ENCODE measurements around the gene RHOU. TPM values are rescaled to one million over a fixed set of nuclear protein-coding genes. Genes with fewer than 3 reads are reported as not detected.

Gene RHOU
- total and polyA plus RNA-seq, 2 of the 13 experiments (the other 11 are each of a cell fraction or from before 2014, with no cell fraction given): 11.9 to 18.5 TPM

DNA sequence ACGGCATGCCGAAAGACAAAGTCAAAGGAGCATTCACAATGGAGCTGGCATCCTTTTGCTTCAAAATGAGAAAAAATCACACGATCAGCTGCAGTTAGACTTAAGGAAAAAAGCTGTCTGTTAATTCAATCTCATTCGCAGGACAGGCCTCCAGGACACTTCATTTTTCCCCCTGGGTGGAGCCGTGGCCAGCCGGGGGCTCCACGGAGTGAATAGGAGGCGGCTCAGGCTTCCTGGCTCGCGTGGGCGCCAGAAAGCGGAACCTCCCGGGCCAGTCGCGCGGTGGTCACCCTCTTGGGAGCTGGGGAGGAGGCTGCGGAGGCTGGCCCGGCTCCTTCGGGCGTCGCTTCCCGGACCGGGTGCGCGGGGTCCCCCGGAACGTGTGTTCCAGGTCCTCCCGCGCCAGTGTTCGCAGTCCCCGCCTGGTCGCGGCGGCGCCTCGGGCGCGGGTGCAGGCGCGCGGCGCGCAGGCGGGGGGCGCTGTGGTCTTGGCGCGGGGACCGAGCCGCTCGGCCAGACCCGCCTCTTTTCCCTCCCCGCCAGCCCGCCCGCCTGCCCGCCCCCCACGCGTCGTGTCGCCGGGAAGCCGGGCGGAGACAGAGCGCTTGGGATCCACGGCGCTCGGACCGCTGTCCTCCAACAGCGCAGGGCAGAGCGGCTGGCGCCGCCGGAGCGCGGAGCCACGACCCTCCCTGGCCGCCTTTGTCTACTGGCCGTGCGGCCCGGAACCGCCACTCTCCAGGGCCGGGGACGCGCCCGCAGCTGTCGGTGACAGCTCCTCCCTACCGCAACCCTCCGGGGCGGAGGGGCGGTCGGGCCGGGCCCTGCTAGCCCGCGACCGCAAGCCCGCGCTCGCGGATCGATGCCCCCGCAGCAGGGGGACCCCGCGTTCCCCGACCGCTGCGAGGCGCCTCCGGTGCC, at the start of gene RHOU (continued):
- TF ChIP-seq, protein P1, sequence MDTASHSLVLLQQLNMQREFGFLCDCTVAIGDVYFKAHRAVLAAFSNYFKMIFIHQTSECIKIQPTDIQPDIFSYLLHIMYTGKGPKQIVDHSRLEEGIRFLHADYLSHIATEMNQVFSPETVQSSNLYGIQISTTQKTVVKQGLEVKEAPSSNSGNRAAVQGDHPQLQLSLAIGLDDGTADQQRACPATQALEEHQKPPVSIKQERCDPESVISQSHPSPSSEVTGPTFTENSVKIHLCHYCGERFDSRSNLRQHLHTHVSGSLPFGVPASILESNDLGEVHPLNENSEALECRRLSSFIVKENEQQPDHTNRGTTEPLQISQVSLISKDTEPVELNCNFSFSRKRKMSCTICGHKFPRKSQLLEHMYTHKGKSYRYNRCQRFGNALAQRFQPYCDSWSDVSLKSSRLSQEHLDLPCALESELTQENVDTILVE (CRISPR knock-in tag; IDR thresholded peaks at IDR 0.05): no peak
- TF ChIP-seq ZNF567 (CRISPR knock-in tag; IDR thresholded peaks at IDR 0.05; ENCODE audit: borderline replicate concordance) (no peak), SP140L (CRISPR knock-in tag; IDR thresholded peaks at IDR 0.05; ENCODE audit: borderline replicate concordance) (no peak), KLF6 (CRISPR knock-in tag; IDR thresholded peaks at IDR 0.05) (no peak; the same call in 1 of the 2 replicates), SCMH1 (CRISPR knock-in tag; IDR thresholded peaks at IDR 0.05; ENCODE audit: borderline replicate concordance) (no peak), ZNF501 (CRISPR knock-in tag; IDR thresholded peaks at IDR 0.05) (no peak; the same call in 1 of the 2 replicates), NFE2L2 (IDR thresholded peaks at IDR 0.05; ENCODE audit: low read length) (no peak), MYNN (CRISPR knock-in tag; IDR thresholded peaks at IDR 0.05; ENCODE audit: low read depth) (no peak), TOPORS (CRISPR knock-in tag; IDR thresholded peaks at IDR 0.05) (peak; percentile 71; the same call in 1 of the 2 replicates), ZNF432 (CRISPR knock-in tag; IDR thresholded peaks at IDR 0.05; ENCODE audit: borderline replicate concordance) (no peak), ZBTB20 (CRISPR knock-in tag; IDR thresholded peaks at IDR 0.05; ENCODE audit: borderline replicate concordance, low read depth) (no peak), ELF1 (CRISPR knock-in tag; IDR thresholded peaks at IDR 0.05) (0 out of 2 replicates have a peak, but pooled peaks have one; percentile 13), ATM (IDR thresholded peaks at IDR 0.05; ENCODE audit: borderline replicate concordance) (no peak), ZNF24 (IDR thresholded peaks at IDR 0.05) (no peak), XRCC5 (optimal IDR thresholded peaks at IDR 0.05; ENCODE audit: low read length) (no peak), ARHGAP35 (CRISPR knock-in tag; IDR thresholded peaks at IDR 0.05; ENCODE audit: borderline replicate concordance) (no peak), EEA1 (CRISPR knock-in tag; IDR thresholded peaks at IDR 0.05; ENCODE audit: borderline replicate concordance) (no peak), PHB2 (IDR thresholded peaks at IDR 0.05; ENCODE audit: partially characterized antibody) (no peak), U2AF1 (optimal IDR thresholded peaks at IDR 0.05; ENCODE audit: low read depth, low read length) (no peak), CAMTA2 (CRISPR knock-in tag; IDR thresholded peaks at IDR 0.05; ENCODE audit: borderline replicate concordance) (no peak)
- TF ChIP-seq, protein P2, sequence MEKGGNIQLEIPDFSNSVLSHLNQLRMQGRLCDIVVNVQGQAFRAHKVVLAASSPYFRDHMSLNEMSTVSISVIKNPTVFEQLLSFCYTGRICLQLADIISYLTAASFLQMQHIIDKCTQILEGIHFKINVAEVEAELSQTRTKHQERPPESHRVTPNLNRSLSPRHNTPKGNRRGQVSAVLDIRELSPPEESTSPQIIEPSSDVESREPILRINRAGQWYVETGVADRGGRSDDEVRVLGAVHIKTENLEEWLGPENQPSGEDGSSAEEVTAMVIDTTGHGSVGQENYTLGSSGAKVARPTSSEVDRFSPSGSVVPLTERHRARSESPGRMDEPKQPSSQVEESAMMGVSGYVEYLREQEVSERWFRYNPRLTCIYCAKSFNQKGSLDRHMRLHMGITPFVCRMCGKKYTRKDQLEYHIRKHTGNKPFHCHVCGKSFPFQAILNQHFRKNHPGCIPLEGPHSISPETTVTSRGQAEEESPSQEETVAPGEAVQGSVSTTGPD (CRISPR knock-in tag; IDR thresholded peaks at IDR 0.05): no peak
- TF ChIP-seq, protein P3, sequence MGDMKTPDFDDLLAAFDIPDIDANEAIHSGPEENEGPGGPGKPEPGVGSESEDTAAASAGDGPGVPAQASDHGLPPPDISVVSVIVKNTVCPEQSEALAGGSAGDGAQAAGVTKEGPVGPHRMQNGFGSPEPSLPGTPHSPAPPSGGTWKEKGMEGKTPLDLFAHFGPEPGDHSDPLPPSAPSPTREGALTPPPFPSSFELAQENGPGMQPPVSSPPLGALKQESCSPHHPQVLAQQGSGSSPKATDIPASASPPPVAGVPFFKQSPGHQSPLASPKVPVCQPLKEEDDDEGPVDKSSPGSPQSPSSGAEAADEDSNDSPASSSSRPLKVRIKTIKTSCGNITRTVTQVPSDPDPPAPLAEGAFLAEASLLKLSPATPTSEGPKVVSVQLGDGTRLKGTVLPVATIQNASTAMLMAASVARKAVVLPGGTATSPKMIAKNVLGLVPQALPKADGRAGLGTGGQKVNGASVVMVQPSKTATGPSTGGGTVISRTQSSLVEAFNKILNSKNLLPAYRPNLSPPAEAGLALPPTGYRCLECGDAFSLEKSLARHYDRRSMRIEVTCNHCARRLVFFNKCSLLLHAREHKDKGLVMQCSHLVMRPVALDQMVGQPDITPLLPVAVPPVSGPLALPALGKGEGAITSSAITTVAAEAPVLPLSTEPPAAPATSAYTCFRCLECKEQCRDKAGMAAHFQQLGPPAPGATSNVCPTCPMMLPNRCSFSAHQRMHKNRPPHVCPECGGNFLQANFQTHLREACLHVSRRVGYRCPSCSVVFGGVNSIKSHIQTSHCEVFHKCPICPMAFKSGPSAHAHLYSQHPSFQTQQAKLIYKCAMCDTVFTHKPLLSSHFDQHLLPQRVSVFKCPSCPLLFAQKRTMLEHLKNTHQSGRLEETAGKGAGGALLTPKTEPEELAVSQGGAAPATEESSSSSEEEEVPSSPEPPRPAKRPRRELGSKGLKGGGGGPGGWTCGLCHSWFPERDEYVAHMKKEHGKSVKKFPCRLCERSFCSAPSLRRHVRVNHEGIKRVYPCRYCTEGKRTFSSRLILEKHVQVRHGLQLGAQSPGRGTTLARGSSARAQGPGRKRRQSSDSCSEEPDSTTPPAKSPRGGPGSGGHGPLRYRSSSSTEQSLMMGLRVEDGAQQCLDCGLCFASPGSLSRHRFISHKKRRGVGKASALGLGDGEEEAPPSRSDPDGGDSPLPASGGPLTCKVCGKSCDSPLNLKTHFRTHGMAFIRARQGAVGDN (CRISPR knock-in tag; IDR thresholded peaks at IDR 0.05): peak; percentile 87

Measured in HepG2 (cell line).